C4-2B (cell line): ENCODE data around the gene SLC25A12.

Source experiments
- H3K27ac ChIP-seq: fragments of 450-650 bp; 2 replicates; pipeline ENCODE4 v1.5.1; 2017
- CTCF ChIP-seq: fragments of 450-650 bp; conservative IDR thresholded peaks from 2 replicates; pipeline ENCODE4 v1.5.1; 2017; ENCODE audit warnings: mild to moderate bottlenecking
- ZFX ChIP-seq: fragments of 450-650 bp; IDR thresholded peaks from 2 replicates; pipeline ENCODE4 v1.6.1; 2017

Gene SLC25A12

GRCh38 chr2:171798156-171798820 lies 95.8 kb downstream of the SLC25A12 start:
- no peak for TF ChIP-seq ZFX
- TF ChIP-seq CTCF: no peak
- H3K27ac ChIP-seq: peak overlapping the region; percentile 67

- TF ChIP-seq ZFX: no peak
- TF ChIP-seq CTCF: no peak
- H3K27ac ChIP-seq: no peak overlapping the region
Observed at GRCh38 chr2:171794918-171795317, 99.1 kb downstream of the SLC25A12 start.

- no peak for TF ChIP-seq CTCF
- TF ChIP-seq ZFX: no peak
- H3K27ac ChIP-seq: no peak overlapping the region
Observed at GRCh38 chr2:171793691-171794678, 100.1 kb downstream of the SLC25A12 start.

DNA sequence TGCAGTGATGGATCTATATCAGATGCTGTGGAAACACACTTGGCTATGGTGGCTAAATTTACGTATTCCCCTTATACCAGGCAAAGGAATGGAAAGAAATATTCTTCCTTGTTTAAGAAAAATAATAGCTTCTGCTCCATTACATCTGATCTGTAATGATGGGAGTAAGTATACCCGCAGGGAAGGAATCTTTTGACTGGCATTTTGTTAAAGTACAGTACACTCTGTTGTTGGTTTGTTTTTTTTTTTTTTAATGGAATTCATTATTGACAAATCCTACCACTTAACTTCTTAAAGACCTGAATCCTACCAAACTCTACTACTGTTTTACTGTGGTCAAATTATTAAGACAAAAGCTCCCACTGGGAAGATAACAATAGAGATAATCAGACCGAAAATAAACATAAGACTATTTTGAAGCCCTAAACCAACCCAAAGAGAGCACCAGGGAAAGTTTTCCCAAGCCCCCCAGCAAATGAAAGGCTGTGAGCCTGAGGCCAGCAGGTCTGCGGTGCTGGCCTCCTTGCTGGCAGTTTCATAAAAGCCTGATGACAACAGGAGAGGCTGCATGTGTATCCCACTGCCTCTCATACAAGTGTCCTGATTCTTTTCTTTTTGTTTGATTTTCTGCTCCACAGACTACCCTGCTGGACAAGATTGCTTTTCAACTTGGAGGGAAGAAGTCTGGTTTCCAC lies 101.0 kb downstream of the SLC25A12 start:
- no peak overlapping the region for H3K27ac ChIP-seq
- no peak for TF ChIP-seq ZFX
- no peak for TF ChIP-seq CTCF

GRCh38 chr2:171792157-171792556 lies 101.9 kb downstream of the SLC25A12 start:
- no peak for TF ChIP-seq ZFX
- no peak for TF ChIP-seq CTCF
- H3K27ac ChIP-seq: no peak overlapping the region

GRCh38 chr2:171791361-171791760 lies 102.7 kb downstream of the SLC25A12 start:
- H3K27ac ChIP-seq: no peak overlapping the region
- no peak for TF ChIP-seq CTCF
- no peak for TF ChIP-seq ZFX
